ENCODE results near the gene CDC25C. TPM values are rescaled to one million over a fixed set of nuclear protein-coding genes. Genes with fewer than 3 reads are reported as not detected.
"Not testable (repeated sequence)": the region's sequence is repeated elsewhere in the genome, so short reads cannot be mapped to it uniquely, and the experiment has no call there.

The CDC25C gene
- total RNA-seq, 1 donor from 2014 or later, result 10.5 TPM

- intact Hi-C loops (cut with micrococcal nuclease), result no loop called here
These were observed 18.4 kb upstream of the CDC25C start for GRCh38 chr5:138349852-138350562.

- intact Hi-C loops (cut with micrococcal nuclease), result no loop called here
These were observed 15.3 kb upstream of the CDC25C start for GRCh38 chr5:138346889-138347288.

GRCh38 chr5:138344887-138345622 is 13.5 kb upstream of the CDC25C start:
- intact Hi-C loops (cut with micrococcal nuclease), result no loop called here

- intact Hi-C loops (cut with micrococcal nuclease), result no loop called here
These were observed 8.4 kb upstream of the CDC25C start for GRCh38 chr5:138340008-138340407.

GRCh38 chr5:138339464-138339863 is 7.9 kb upstream of the CDC25C start:
- intact Hi-C loops (cut with micrococcal nuclease), result loop anchor here (1.0 to 10.0 kb wide), 4 partner anchors 8 to 1225 kb away; partner anchors contain the start of genes CDC25C, FAM13B, MATR3 and UBE2D2

GRCh38 chr5:138339091-138339456 is 7.5 kb upstream of the CDC25C start:
- intact Hi-C loops (cut with micrococcal nuclease), result loop anchor here (1.0 to 10.0 kb wide), 4 partner anchors 8 to 1226 kb away; partner anchors contain the start of genes CDC25C, FAM13B, MATR3 and UBE2D2

- intact Hi-C loops (cut with micrococcal nuclease), result loop anchor here (1.0 to 10.0 kb wide), 5 partner anchors 7 to 1226 kb away; partner anchors contain the start of genes CDC25C, EGR1, FAM13B and MATR3
These were observed 6.9 kb upstream of the CDC25C start for GRCh38 chr5:138338411-138339090.

- intact Hi-C loops (cut with micrococcal nuclease), result loop anchor here (1.0 to 10.0 kb wide), 7 partner anchors 14 to 1227 kb away; partner anchors contain the start of genes BRD8, EGR1, ETF1 and FAM13B
These were observed 6.2 kb upstream of the CDC25C start, which contains the start of gene FAM53C for GRCh38 chr5:138337685-138338410. Gene FAM53C (plus strand): TSS chr5:138338266. CDS start chr5:138341336, 3,070 bp downstream.

GRCh38 chr5:138336952-138337684 is 5.5 kb upstream of the CDC25C start:
- intact Hi-C loops (cut with micrococcal nuclease), result loop anchor here (1.0 to 10.0 kb wide), 6 partner anchors 15 to 1228 kb away; partner anchors contain the start of genes BRD8, ETF1, FAM13B and KDM3B

- intact Hi-C loops (cut with micrococcal nuclease), result loop anchor here (10.0 kb wide), 3 partner anchors 300 to 1230 kb away; partner anchors contain the start of genes FAM13B, MATR3 and UBE2D2
These were observed 3.4 kb upstream of the CDC25C start for GRCh38 chr5:138334867-138335447.

- intact Hi-C loops (cut with micrococcal nuclease), result loop anchor here (1.0 to 10.0 kb wide), 8 partner anchors 8 to 1234 kb away; partner anchors contain the start of genes BRD8, CDC23, FAM13B and KDM3B
These were observed 673 bp downstream of the CDC25C start for GRCh38 chr5:138330813-138331448.

- intact Hi-C loops (cut with micrococcal nuclease), result not testable (repeated sequence)
These were observed 13.4 kb downstream of the CDC25C start for GRCh38 chr5:138318211-138318610.

- intact Hi-C loops (cut with micrococcal nuclease), result no loop called here
These were observed 15.2 kb downstream of the CDC25C start for GRCh38 chr5:138316355-138316754.

GRCh38 chr5:138315751-138316278 is 15.8 kb downstream of the CDC25C start:
- intact Hi-C loops (cut with micrococcal nuclease), result no loop called here

GRCh38 chr5:138305797-138306196 is 25.8 kb downstream of the CDC25C start:
- intact Hi-C loops (cut with micrococcal nuclease), result no loop called here

- intact Hi-C loops (cut with micrococcal nuclease), result no loop called here
These were observed 28.2 kb downstream of the CDC25C start for GRCh38 chr5:138303372-138303771.

- intact Hi-C loops (cut with micrococcal nuclease), result no loop called here
These were observed 42.3 kb downstream of the CDC25C start for GRCh38 chr5:138289296-138289695.

GRCh38 chr5:138287246-138287645 is 44.4 kb downstream of the CDC25C start:
- intact Hi-C loops (cut with micrococcal nuclease), result no loop called here
